WI38 (cell line): Measurements from ENCODE around the gene HTRA3.

Experiments
- H3K4me3 ChIP-seq: 2 replicates; pipeline ENCODE4 v1.5.1; 2011; ENCODE audit warnings: low read depth, mild to moderate bottlenecking, control low read depth, low read length
- CTCF ChIP-seq: IDR thresholded peaks from 2 replicates; pipeline ENCODE4 v1.5.1; 2012; ENCODE audit warnings: low read depth, mild to moderate bottlenecking, control low read depth, low read length

HTRA3 gene

DNA sequence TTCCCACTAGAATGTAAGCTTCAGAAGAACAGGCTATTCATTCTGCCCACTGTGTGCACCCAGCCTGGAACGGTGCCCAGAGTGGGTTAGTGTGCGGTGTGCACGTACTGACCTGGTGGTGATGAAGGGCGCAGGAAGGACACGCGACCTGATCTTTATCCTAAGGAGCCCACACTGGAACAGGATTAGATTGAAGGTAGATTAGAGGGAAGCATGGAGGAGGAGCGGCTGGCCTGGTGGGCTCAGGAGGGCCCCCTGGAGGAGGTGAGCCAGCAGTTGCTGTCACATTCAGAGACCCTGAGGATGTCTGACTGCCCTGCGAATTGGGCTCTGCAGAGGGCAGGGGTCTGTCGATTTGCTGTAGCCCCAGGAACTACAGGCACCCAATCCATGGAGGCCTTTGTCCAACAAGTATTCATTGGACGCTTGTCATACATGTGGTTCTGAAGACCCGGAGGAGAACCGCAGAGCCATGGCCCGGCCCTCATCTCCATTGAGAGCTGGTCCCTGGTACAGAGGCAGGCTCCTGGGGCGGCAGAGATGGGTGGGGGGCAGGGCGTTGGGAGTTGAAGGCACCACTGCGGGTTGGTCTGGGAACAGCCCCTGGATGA, 73.2 kb downstream of the HTRA3 start:
- TF ChIP-seq CTCF, result peak; percentile 19; the same call in 1 of the 2 replicates
- H3K4me3 ChIP-seq, result no peak overlapping the region

DNA sequence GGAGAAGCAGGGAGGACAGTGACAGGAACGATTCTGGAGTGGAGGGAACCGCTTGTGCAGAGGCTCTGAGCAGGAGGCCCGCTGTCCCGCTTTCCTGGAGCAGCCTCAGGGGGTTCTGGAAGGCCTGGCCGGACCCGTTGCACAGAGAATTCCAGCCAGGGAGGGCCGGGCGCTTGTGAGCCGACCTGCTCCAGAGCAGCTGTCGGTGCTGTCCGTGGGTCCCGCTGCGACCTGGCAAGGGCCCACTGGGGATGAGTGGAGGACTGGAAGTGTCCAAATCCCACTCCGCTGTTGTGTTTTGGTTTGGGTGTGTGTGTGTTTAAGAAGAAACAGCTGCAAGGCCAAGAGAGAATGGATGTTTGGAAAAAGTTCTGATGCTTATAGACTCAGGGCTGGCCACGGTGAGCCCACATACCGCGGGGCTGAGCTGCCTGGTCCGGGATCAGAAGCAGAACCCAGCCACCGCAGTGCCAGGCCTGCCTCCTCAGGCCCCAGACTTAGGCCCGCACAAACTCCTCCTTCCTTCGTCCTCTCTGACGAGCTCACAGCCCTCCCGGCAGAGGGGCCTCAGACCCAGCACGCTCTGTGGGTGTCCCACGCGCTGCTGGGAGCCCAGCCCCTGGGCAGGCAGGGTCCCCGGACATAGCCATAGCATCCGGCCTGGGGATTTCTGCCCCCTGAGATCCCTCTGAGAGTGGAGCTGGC, 73.9 kb downstream of the HTRA3 start:
- no peak overlapping the region for H3K4me3 ChIP-seq
- TF ChIP-seq CTCF, result no peak

DNA sequence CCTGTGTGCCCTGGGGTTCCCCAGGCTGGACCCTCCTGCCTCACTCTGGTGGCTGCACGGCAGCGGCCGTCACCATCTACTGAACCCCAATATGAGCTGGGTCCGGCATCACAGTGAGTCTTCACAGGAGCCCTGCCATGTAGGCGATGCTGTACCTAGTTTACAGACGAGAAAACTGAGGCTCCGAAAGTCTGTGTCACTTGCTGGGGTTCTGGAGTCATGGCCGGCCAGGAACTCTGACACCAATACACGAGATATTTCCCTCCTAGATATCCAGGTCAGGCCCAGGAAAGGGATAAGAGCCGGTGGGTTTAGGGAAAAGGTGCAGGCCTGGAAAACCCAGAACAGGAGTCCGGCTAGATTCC, 74.4 kb downstream of the HTRA3 start:
- no peak overlapping the region for H3K4me3 ChIP-seq
- TF ChIP-seq CTCF, result no peak

DNA sequence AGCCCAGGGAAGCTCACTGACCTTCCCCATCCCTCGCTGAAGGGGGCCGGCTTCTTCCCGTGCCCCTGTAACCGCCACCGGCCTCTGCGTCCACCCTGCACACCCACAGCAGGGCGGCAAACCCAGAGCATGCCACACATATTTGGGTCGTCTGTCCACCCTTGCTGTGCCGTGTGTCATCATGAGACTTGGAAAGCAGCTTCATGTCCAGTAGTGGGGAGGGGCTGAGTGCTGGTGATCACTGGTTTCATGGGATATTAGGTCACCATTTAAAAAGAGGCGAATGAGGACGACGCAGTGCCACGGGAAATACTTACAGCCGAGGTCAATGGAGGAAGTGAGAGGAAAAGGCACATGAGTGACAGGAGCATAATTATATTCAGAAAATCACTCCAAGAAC, 74.8 kb downstream of the HTRA3 start:
- no peak for TF ChIP-seq CTCF
- H3K4me3 ChIP-seq, result no peak overlapping the region

- no peak for TF ChIP-seq CTCF
- H3K4me3 ChIP-seq, result no peak overlapping the region
Measured at GRCh38 chr4:8345053-8345945, 75.7 kb downstream of the HTRA3 start.

DNA sequence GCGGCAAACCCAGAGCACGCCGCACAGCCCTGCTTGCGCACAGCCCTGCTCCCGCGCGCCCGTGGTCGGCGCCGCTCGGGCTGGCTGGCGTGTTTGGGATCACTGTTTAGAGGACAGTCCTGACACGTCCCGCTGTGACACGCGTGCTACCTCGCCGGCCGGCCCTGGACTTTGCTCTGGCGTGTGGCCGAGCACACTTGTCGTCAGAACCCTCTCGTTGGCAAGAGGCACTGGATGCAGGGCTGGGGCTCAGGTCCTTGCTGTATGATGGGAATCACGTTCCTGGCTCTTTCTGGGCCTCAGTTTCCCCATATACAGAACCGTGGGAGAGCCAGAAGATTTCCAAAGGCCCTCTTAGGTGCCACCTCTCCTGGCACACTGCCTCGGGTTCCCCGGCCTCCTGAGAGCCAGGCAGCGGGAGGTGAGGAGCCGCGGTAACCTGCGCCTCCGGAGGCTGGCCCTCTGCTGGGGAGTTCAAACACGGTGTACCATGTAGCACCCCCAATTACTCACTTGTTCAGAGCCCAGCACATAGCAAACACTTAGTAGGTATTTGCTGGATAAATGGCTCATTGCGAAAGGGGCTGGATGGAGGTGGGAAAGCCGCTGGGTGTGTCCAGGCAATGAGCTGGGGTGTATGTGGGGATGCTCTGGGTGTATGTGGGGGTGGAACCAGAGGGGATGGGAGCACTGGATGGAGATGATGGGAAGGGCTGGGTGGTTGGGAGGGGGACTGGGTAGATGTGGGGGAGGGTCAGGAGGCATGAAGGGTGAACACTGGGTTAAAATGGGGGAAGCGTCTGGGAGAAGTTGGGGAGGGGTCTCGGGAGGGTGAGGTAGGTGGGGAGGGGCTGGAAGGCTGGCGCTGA, 76.6 kb downstream of the HTRA3 start:
- no peak for TF ChIP-seq CTCF
- no peak overlapping the region for H3K4me3 ChIP-seq
